Stimulated activated CD8-positive, alpha-beta memory T cell treated with anti-CD3 and anti-CD28 coated beads, Interleukin-12 subunit alpha, Interleukin-12 subunit beta, amount 100 ng/mL, for 4 hours (primary cell): ENCODE measurements around the gene PKNOX2.

Experiments used
- DNase-seq: peaks from one replicate; pipeline ENCODE4 v3.0.0-alpha.2; 2020; ENCODE audit warnings: low read depth

Gene PKNOX2

DNA sequence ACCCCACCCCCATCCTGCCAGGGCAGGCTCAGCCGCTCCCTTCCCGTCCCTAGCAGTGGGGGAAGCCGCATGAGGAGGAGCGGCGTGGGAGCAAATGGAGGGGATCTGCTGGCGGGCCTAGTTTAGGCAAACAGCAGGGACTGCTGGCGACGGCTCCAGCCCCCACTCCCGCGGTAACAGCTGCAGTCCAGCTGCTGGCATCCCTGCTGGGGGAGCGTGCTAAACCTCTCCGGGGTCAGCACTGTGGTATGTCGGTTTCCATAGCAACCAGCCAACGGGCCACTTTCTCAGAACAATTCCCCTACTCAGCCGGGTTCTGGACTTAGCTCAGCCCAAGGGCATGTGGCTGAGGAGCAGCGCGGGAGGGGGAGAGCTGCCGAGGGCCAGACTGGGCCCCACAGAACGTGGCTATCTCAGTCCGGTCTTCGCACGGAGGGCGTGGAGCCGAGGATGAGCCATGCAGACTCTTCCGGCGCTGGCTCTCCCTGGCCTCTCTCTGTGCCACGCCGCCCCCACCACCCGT, 98.8 kb downstream of the PKNOX2 start:
- DNase-seq: no peak

GRCh38 chr11:125264100-125265022, 99.8 kb downstream of the PKNOX2 start:
- DNase-seq: no peak

- DNase-seq: no peak
Measured at GRCh38 chr11:125267548-125267947, 103.0 kb downstream of the PKNOX2 start.

- no peak for DNase-seq
Measured at GRCh38 chr11:125268611-125269010, 104.1 kb downstream of the PKNOX2 start.

GRCh38 chr11:125270106-125270505, 105.6 kb downstream of the PKNOX2 start:
- no peak for DNase-seq

- DNase-seq: no peak
Measured at GRCh38 chr11:125270711-125271110, 106.2 kb downstream of the PKNOX2 start.

GRCh38 chr11:125271483-125272091, 107.0 kb downstream of the PKNOX2 start:
- DNase-seq: no peak

GRCh38 chr11:125272092-125272491, 107.5 kb downstream of the PKNOX2 start:
- DNase-seq: no peak

DNA sequence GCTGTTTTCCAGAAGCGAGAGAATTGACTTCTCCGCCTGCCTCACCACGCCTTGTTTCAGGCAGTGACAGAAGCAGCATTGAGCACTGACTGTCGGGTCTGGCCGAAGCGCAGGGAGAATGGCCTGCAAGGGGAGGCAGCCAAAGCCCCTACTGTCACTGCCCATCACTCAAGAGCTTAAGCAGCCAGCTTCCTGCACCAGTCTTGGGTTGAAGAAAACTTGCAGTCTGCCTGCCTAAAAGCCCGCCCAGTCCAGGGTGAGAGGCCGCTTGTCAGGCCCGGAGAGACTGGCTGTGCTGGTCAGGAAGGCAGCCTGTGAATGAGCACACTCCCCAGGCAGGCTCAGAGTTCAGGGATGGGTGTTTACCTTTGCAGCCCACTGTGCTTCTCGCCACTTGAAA, 108.3 kb downstream of the PKNOX2 start:
- no peak for DNase-seq

DNA sequence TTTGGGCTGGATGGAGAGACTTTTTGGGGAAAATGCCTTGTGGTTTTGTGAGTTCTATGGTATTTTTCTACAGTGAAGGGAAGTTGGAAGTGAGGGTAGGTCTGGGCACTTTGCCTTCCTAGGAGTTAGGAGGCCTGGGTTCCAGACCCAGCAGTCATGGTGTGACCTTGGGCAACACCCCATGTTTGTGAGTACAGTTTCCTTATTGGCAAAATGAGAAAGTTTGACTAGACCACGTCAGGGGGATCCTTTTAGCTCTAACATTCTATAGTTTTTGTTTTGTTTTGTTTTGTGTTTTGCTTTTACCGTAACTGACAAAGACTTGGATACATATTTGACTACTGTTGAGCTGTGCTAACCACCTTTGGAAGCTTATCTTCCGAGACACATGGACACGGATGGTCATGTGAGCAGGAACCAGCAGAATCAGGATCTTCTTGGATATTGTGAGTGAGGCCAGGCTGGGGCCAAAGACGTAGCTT, 109.0 kb downstream of the PKNOX2 start:
- DNase-seq: no peak

- DNase-seq: no peak
Measured at GRCh38 chr11:125274309-125274708, 109.8 kb downstream of the PKNOX2 start.

DNA sequence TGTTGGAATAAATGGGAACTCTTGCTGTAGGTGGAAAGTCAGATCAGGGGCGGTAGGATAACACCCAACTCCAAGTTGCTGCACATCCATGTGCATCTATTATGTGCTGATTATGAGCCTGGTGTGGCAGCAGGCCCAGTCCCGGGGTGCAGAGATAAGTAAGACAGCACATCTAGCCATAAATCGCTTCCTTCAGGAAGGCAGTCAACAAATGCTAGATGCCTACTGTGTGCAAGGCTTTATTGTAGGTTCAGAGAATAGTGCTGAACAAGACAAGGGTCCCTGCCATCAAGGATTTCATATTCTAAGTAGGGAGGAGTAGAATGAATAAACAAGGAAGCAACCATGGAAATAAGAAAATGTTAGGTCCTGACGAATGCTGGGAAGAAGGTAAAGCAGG, 110.2 kb downstream of the PKNOX2 start:
- no peak for DNase-seq

GRCh38 chr11:125275905-125276618, 111.5 kb downstream of the PKNOX2 start:
- DNase-seq: no peak

DNA sequence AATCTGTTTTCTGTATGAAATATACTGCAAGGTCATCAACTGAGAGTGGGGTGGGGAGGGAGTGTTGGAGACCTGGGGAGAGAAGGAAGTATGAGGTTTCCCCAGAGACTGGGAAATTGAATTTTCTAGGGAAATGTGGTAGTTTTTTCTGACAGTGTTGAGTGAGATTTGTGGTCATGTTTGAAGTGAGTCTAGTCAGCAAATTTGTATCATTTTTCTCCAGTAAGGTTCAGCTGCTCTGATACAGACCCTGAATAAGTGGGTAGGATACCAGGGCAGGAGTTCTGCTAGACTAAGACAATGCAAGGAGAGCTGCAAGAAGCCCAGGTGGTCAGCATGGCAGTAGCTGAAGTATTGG, 112.0 kb downstream of the PKNOX2 start:
- no peak for DNase-seq

GRCh38 chr11:125279676-125280418, 115.3 kb downstream of the PKNOX2 start:
- no peak for DNase-seq

DNA sequence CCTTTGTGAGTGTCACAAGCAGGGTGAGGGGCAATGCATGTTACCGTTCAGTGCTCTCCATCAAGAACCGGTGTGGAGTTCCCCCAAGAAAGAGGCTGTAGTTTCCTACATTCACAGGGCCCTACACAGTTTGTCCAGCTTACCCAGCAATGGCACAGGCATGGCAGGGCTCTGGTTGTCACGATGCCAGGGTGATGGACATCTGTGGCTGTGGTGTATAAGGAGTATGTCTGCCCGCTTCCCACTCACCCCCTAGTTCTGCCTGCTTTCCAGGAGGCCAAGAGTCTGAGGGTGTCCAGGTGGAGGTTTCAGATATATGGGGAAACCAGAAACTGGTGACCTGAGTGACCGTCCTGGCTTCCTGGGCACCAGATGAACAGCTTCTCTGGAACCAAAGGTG, 116.1 kb downstream of the PKNOX2 start:
- no peak for DNase-seq

DNA sequence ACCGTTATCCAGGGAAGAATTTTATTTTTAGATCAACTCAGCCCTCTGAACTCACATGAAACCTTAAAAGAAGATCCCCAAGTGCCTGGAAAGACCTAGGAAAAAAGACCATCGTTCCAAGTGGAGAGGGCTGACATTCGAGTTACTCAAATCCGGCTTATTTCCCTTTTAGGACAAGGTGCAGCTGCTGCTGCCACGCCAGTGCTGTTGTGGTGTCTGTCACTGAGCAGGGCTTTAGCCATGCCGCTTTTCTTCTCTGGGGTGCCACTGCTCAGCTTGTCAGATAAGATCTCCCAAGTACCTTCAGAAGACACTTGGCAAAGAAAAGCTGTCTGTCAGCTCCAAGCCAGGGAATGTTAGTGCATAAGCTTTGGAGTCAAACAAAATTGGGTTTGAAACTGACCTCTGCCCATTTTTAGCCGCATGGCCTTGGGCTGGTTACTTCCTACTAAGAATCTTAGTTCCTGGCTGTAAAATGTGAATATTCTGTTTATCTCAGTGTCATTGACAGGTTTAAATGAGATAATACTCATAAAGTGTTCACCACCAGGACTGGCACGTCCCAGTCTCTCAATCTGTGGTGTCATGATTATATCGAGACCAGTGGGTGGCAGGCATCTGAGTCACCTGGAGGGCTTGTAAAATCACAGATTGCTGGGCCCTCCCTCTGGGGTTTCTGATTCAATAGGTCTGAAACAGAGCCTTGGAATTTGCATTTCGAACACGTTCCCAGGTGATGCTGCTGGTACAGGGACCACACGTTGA, 117.5 kb downstream of the PKNOX2 start:
- DNase-seq: no peak

- no peak for DNase-seq
Measured at GRCh38 chr11:125282596-125282914, 118.0 kb downstream of the PKNOX2 start.

DNA sequence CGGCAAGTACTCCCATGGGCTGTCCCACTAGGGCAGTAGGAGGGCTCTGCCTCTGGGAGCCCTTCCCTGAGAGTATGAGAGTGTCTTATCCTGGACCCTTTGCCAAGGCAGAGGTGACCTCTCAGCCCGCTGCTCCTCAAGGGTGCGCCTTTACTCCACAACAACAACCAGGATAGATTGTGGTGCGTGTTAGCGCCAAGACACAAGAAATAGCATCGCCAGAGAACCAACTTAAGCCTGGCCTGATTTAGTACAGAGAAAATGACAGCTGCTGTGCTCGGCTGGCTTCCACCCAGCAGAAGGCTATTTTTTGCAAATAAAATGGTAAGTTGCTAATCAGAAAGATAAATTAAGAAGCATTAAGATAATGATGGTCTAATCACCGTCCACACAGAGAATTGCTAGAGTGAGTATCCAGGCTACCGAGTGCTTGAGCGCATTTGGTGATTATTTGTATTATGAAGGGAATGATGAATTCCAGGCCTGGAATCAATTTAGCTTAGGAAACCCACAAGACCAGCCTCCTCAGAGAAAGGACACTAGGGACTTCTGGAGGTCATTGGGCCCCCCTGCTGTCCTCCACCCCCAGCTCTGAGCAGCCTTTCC, 119.8 kb downstream of the PKNOX2 start:
- DNase-seq: no peak

DNA sequence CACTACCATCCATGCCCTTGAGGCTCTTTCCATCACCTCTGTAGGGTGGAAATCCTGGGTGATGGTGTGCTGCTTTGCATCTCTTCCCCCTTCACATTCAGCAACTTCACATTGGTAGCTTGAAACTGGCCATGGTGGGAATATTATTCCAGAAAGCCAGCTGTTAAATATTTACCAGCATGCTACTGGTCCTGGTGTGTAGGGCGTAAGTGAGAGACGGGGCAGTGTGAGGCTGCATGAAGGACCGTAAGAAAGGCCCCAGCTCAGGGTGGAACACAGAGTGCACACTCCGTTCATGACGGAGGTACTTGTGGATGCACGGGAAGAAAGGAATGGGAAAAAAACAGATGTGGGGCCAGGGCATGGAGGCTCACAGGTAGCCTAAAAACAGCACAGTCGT, 121.3 kb downstream of the PKNOX2 start:
- no peak for DNase-seq

DNA sequence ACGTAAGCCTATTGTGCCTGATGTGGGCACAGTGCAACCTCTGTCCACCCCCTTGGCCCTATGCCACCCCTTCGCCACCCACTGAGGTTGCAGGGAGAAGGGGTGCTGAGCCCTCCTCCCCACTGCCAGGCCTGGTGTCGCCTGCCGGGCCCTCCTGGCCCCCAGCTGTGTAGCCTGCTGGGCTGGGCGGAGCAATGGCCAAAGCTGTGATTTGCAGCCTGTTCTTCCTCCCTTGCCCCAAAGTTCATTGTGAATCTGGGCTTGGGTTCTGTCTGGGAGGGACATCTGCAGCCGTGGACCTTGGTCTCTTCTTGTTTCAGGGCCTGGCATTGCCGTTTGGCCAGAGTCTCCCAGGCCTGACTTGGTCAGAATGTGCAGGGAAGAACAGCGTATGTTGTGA, 121.9 kb downstream of the PKNOX2 start:
- DNase-seq: no peak
